DND-41 (cell line): ENCODE data around the gene CENPA.

ENCODE experiments used
- CTCF ChIP-seq: IDR thresholded peaks from 2 replicates; pipeline ENCODE4 v1.5.1; 2012; ENCODE audit warnings: borderline replicate concordance, low read length, moderate library complexity, mild to moderate bottlenecking; ENCODE audit not compliant: poor library complexity, severe bottlenecking; ENCODE audit errors: extremely low read depth
- EZH2 ChIP-seq: IDR thresholded peaks from 3 replicates; pipeline ENCODE4 v1.6.1; 2012; ENCODE audit warnings: borderline replicate concordance, low read depth, mild to moderate bottlenecking, moderate library complexity, low read length, inconsistent platforms; ENCODE audit not compliant: severe bottlenecking

GRCh38 chr2:26767894-26768487 lies 17.9 kb upstream of the CENPA start:
- TF ChIP-seq EZH2 (no peak), CTCF (no peak)
